ENCODE data around the gene CFAP141.

CFAP141 gene

DNA sequence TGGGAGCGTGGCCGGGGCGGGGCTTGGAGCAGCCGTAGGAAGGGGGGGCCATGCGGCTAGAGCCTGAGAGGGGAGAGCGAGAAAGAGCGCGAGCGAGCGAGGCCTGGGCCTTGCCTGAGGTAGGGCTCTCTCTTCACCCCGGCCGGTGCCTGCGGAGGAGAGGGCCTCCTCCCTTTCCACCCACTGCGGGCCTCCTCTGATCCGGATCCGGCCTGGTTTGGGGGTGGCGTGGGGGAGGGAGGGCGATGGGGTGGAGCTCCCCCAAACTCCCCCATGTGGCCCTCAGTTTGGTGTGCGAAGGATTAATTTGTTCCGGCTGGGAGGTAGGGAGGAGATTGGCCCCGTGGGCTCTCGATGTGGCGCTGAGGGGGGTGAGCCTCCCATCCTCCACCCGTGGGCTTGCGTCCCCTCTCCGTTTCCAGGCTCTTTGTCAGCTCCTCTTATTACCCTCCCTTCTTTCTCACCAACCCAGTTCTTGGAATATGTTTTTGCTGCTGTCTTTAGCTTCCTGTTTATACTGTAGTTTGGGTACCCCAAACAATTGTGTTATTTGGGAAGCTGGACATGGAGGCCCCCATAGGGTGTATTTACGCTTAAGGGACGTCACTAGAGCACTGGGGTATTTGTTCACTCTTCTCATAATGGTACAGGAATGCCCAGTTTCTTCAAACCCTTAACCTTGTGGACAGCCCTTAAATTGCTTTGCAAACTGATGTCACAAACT, 15.3 kb upstream of the CFAP141 start:
- TF ChIP-seq, protein P1, sequence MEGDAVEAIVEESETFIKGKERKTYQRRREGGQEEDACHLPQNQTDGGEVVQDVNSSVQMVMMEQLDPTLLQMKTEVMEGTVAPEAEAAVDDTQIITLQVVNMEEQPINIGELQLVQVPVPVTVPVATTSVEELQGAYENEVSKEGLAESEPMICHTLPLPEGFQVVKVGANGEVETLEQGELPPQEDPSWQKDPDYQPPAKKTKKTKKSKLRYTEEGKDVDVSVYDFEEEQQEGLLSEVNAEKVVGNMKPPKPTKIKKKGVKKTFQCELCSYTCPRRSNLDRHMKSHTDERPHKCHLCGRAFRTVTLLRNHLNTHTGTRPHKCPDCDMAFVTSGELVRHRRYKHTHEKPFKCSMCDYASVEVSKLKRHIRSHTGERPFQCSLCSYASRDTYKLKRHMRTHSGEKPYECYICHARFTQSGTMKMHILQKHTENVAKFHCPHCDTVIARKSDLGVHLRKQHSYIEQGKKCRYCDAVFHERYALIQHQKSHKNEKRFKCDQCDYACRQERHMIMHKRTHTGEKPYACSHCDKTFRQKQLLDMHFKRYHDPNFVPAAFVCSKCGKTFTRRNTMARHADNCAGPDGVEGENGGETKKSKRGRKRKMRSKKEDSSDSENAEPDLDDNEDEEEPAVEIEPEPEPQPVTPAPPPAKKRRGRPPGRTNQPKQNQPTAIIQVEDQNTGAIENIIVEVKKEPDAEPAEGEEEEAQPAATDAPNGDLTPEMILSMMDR (IDR thresholded peaks at IDR 0.05; ENCODE audit: borderline replicate concordance, control extremely low read depth, extremely low read depth, insufficient read depth, missing control alignments), result no peak
- DNase-seq (ENCODE audit: low spot score), result peak; percentile 68
- in situ Hi-C loops (cut with MboI; ENCODE audit: low sequenced_read_pairs, unreplicated experiment), result no loop called here

DNA sequence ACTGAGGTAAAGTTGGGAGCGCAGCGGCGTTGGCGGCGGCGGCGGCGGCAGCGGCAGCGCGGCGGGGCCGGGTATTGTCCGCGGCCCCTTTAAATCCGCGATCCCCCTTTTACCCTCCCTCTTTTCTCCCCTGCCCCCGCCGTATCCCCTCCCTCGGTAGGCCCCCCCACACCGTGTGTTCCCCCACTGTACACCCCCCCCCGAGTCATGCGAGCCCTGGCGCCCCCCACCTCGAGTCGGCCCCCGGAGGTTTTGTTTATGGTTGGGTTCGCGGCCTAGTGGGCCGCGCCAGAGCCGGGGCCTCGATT, 14.8 kb upstream of the CFAP141 start:
- TF ChIP-seq, protein P1 (IDR thresholded peaks at IDR 0.05; ENCODE audit: borderline replicate concordance, control extremely low read depth, extremely low read depth, insufficient read depth, missing control alignments), result no peak
- in situ Hi-C loops (cut with MboI; ENCODE audit: low sequenced_read_pairs, unreplicated experiment), result no loop called here
- no peak for DNase-seq (ENCODE audit: low spot score)

- in situ Hi-C loops (cut with MboI; ENCODE audit: low sequenced_read_pairs, unreplicated experiment), result no loop called here
- TF ChIP-seq, protein P1 (IDR thresholded peaks at IDR 0.05; ENCODE audit: borderline replicate concordance, control extremely low read depth, extremely low read depth, insufficient read depth, missing control alignments), result no peak
Observed at GRCh38 chr1:154220071-154220969, 14.2 kb upstream of the CFAP141 start, which contains the start of gene UBAP2L. TSS of gene UBAP2L (plus strand) at chr1:154220955. CDS start at chr1:154225124, 4,169 bp downstream.

GRCh38 chr1:154219541-154219940, 13.4 kb upstream of the CFAP141 start:
- TF ChIP-seq, protein P1 (IDR thresholded peaks at IDR 0.05; ENCODE audit: borderline replicate concordance, control extremely low read depth, extremely low read depth, insufficient read depth, missing control alignments), result no peak
- DNase-seq (ENCODE audit: low spot score), result no peak
- in situ Hi-C loops (cut with MboI; ENCODE audit: low sequenced_read_pairs, unreplicated experiment), result no loop called here

More at GRCh38 chr1:154220071-154220969, 14.2 kb upstream of the CFAP141 start, which contains the start of gene UBAP2L:
- peak; percentile 95 for DNase-seq (ENCODE audit: low spot score)

- no peak for DNase-seq (ENCODE audit: low spot score)
- TF ChIP-seq, protein P1 (IDR thresholded peaks at IDR 0.05; ENCODE audit: borderline replicate concordance, control extremely low read depth, extremely low read depth, insufficient read depth, missing control alignments), result no peak
- in situ Hi-C loops (cut with MboI; ENCODE audit: low sequenced_read_pairs, unreplicated experiment), result no loop called here
Observed at GRCh38 chr1:154218545-154218944, 12.4 kb upstream of the CFAP141 start.

- TF ChIP-seq, protein P1 (IDR thresholded peaks at IDR 0.05; ENCODE audit: borderline replicate concordance, control extremely low read depth, extremely low read depth, insufficient read depth, missing control alignments), result no peak
- no peak for DNase-seq (ENCODE audit: low spot score)
- in situ Hi-C loops (cut with MboI; ENCODE audit: low sequenced_read_pairs, unreplicated experiment), result no loop called here
Observed at GRCh38 chr1:154213274-154213673, 7.1 kb upstream of the CFAP141 start.

Data from GM13976 (cell line).